ENCODE results near the gene FAM217B. TPM values are rescaled to one million over a fixed set of nuclear protein-coding genes. Genes with fewer than 3 reads are reported as not detected.

Gene FAM217B
- total RNA-seq, 1 experiment from 2014 or later = 8.1 TPM

- CTCF ChIA-PET = interaction anchor here (1.6 to 2.3 kb wide), 3 partner anchors 16 to 111 kb away, joined by 6 to 9 read pairs (median 7); no protein-coding TSS in a partner anchor
- no peaks in the 10 kb centered on the region for H3K27me3 ChIP-seq (ENCODE audit: insufficient read depth, low read length)
- H3K27ac ChIP-seq (ENCODE audit: low read depth, low read length) = peak overlapping the region; percentile 97
- H3K9me3 ChIP-seq (ENCODE audit: control insufficient read depth in 1 of 2, insufficient read depth in 1 of 2, low read depth in 1 of 2, low read length in 2 of 2) = no peaks in the 10 kb centered on the region
- peak overlapping the region; percentile 82 for H3K9ac ChIP-seq (ENCODE audit: low read length)
- BruUV-seq (replicated peaks) = no TSS peak
- H4K20me1 ChIP-seq (ENCODE audit: insufficient read depth) = no peaks in the 10 kb centered on the region
- H3K79me2 ChIP-seq (ENCODE audit: insufficient read depth, low read length) = no peaks in the 10 kb centered on the region
- no peak overlapping the region for H2AFZ ChIP-seq (ENCODE audit: low read depth, low read length, poor library complexity, severe bottlenecking)
- POLR2A ChIA-PET = no interaction called here
- RAD21 ChIA-PET (ENCODE audit: low non-redundant PET in 1 of 2, low total read pairs in 2 of 2, uncharacterized antibody in 2 of 2, unreplicated experiment in 2 of 2) = no interaction called here
- intact Hi-C loops (cut with micrococcal nuclease) = no loop called here
- no peaks in the 10 kb centered on the region for H3K9me2 ChIP-seq (ENCODE audit: insufficient read depth)
- no peak for ATAC-seq
- H3K36me3 ChIP-seq (ENCODE audit: control insufficient read depth in 1 of 2, insufficient read depth in 2 of 2, low read length in 2 of 2) = peaks cover 6 to 7% of the 10 kb centered on the region in 2 experiments
- DNase-seq (ENCODE audit: low read depth, low spot score) = no peak
- TF ChIP-seq EZH2 (IDR thresholded peaks at IDR 0.05) (no peak), YY1 (IDR thresholded peaks at IDR 0.05; ENCODE audit: extremely low read depth, insufficient replicate concordance, low read depth, low read length) (no peak), SP1 (IDR thresholded peaks at IDR 0.05; ENCODE audit: low read depth) (no peak), EGR1 (IDR thresholded peaks at IDR 0.05; ENCODE audit: low read depth) (no peak), ZFX (IDR thresholded peaks at IDR 0.05) (no peak), ATF3 (IDR thresholded peaks at IDR 0.05) (no peak), EZH2phosphoT487 (IDR thresholded peaks at IDR 0.05; ENCODE audit: borderline replicate concordance) (no peak)
- TF ChIP-seq, protein P1, sequence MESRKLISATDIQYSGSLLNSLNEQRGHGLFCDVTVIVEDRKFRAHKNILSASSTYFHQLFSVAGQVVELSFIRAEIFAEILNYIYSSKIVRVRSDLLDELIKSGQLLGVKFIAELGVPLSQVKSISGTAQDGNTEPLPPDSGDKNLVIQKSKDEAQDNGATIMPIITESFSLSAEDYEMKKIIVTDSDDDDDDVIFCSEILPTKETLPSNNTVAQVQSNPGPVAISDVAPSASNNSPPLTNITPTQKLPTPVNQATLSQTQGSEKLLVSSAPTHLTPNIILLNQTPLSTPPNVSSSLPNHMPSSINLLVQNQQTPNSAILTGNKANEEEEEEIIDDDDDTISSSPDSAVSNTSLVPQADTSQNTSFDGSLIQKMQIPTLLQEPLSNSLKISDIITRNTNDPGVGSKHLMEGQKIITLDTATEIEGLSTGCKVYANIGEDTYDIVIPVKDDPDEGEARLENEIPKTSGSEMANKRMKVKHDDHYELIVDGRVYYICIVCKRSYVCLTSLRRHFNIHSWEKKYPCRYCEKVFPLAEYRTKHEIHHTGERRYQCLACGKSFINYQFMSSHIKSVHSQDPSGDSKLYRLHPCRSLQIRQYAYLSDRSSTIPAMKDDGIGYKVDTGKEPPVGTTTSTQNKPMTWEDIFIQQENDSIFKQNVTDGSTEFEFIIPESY (IDR thresholded peaks at IDR 0.05; ENCODE audit: extremely low read depth, insufficient replicate concordance, low read length) = no peak
- TF ChIP-seq, protein P2, sequence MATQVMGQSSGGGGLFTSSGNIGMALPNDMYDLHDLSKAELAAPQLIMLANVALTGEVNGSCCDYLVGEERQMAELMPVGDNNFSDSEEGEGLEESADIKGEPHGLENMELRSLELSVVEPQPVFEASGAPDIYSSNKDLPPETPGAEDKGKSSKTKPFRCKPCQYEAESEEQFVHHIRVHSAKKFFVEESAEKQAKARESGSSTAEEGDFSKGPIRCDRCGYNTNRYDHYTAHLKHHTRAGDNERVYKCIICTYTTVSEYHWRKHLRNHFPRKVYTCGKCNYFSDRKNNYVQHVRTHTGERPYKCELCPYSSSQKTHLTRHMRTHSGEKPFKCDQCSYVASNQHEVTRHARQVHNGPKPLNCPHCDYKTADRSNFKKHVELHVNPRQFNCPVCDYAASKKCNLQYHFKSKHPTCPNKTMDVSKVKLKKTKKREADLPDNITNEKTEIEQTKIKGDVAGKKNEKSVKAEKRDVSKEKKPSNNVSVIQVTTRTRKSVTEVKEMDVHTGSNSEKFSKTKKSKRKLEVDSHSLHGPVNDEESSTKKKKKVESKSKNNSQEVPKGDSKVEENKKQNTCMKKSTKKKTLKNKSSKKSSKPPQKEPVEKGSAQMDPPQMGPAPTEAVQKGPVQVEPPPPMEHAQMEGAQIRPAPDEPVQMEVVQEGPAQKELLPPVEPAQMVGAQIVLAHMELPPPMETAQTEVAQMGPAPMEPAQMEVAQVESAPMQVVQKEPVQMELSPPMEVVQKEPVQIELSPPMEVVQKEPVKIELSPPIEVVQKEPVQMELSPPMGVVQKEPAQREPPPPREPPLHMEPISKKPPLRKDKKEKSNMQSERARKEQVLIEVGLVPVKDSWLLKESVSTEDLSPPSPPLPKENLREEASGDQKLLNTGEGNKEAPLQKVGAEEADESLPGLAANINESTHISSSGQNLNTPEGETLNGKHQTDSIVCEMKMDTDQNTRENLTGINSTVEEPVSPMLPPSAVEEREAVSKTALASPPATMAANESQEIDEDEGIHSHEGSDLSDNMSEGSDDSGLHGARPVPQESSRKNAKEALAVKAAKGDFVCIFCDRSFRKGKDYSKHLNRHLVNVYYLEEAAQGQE (IDR thresholded peaks at IDR 0.05; ENCODE audit: low read depth) = no peak
- peaks cover 0 to 11% of the 10 kb centered on the region in 2 experiments; a peak in 3 of 4 replicates for H3K4me1 ChIP-seq (ENCODE audit: control insufficient read depth in 1 of 2, insufficient read depth in 2 of 2, low read length in 2 of 2)
- peak overlapping the region; percentile 77 to 82 for H3K4me3 ChIP-seq (replicated peaks in 1 of 2; ENCODE audit: low read depth in 1 of 2, low read length in 2 of 2)
- peak overlapping the region; percentile 91 for H3K4me2 ChIP-seq (ENCODE audit: low read length)
Measured at GRCh38 chr20:59939052-59939878, 924 bp upstream of the FAM217B start.

Data from HCT116 (cell line).